K562 (cell line): Measurements from ENCODE around the gene ABCB4.

Experiments
- BACH1 ChIP-seq: fragments of 200-800 bp; sonication (Bioruptor generic); IDR thresholded peaks from 2 replicates; pipeline ENCODE4 v1.6.1; 2016; ENCODE audit warnings: missing genetic modification characterization, missing compliant biosample characterization
- CEBPG ChIP-seq, 3 experiments: fragments of 200-800 bp in 1 of 3; sonication (Bioruptor generic) in 1 of 3; sonication (generic) in 1 of 3; formaldehyde crosslinking in 1 of 3; IDR thresholded peaks in 2 of 3; conservative IDR thresholded peaks in 1 of 3; 2 replicates each; pipeline versions ENCODE4 v1.6.1 to v1.8.0; 2016 to 2022; ENCODE audit warnings: missing compliant biosample characterization in 2 of 3, missing genetic modification characterization in 2 of 3, mild to moderate bottlenecking in 1 of 3, missing genetic modification reagents in 1 of 3
- CTCF ChIP-seq, 3 experiments: IDR thresholded peaks in 2 of 3; conservative IDR thresholded peaks in 1 of 3; 2 replicates each; pipeline ENCODE4 v1.5.1; 2011 to 2012; ENCODE audit warnings: low read length in 3 of 3, mild to moderate bottlenecking in 3 of 3, control low read depth in 2 of 3, improper control_type of control experiment in 1 of 3, inconsistent platforms in 1 of 3, low read depth in 1 of 3, mixed read lengths in 1 of 3, moderate library complexity in 1 of 3; ENCODE audit not compliant: insufficient read depth in 2 of 3
- EZH2 ChIP-seq: IDR thresholded peaks from 2 replicates; pipeline ENCODE4 v1.6.1; 2012; ENCODE audit warnings: low read depth, mild to moderate bottlenecking, inconsistent platforms, low read length, borderline replicate concordance
- KAT8 ChIP-seq: fragments of 450-650 bp; IDR thresholded peaks from 2 replicates; pipeline ENCODE4 v1.6.1; 2016; ENCODE audit warnings: low read depth, mild to moderate bottlenecking
- SIN3A ChIP-seq, 2 experiments: fragments of 150-350 bp in 1 of 2; IDR thresholded peaks; 2 replicates each; pipeline ENCODE4 v1.6.1; 2011 to 2016; ENCODE audit warnings: borderline replicate concordance in 2 of 2, low read depth in 2 of 2, low read length in 2 of 2, mild to moderate bottlenecking in 2 of 2, moderate library complexity in 2 of 2; ENCODE audit not compliant: control insufficient read depth in 1 of 2
- SIN3B ChIP-seq: fragments of 450-650 bp; IDR thresholded peaks from 2 replicates; pipeline ENCODE4 v1.6.1; 2017; ENCODE audit warnings: low read depth, mild to moderate bottlenecking, moderate library complexity
- STAT5A ChIP-seq: IDR thresholded peaks from 2 replicates; pipeline ENCODE4 v1.6.1; 2012; ENCODE audit warnings: low read length, inconsistent platforms, borderline replicate concordance
- ZBTB2 ChIP-seq: fragments of 450-650 bp; IDR thresholded peaks from 2 replicates; pipeline ENCODE4 v1.6.1; 2016; ENCODE audit warnings: antibody characterized with exemption

- TF ChIP-seq EZH2 = no peak
- TF ChIP-seq SIN3A (IDR thresholded peaks at IDR 0.05; ENCODE audit: borderline replicate concordance in 2 of 2, control insufficient read depth in 1 of 2, low read depth in 2 of 2, low read length in 2 of 2) = no peak
- no peak for TF ChIP-seq CTCF (IDR thresholded peaks at IDR 0.05 in 2 of 3, conservative IDR thresholded peaks at IDR 0.05 in 1 of 3; ENCODE audit: insufficient read depth in 2 of 3, low read depth in 1 of 3, low read length in 3 of 3)
- TF ChIP-seq CEBPG (CRISPR knock-in tag; IDR thresholded peaks at IDR 0.05) = no peak
- no peak for TF ChIP-seq CEBPG (tag; conservative IDR thresholded peaks at IDR 0.05 in 1 of 2, IDR thresholded peaks at IDR 0.05 in 1 of 2)
- TF ChIP-seq KAT8 = no peak
- TF ChIP-seq STAT5A = no peak
- TF ChIP-seq ZBTB2 = no peak
- no peak for TF ChIP-seq BACH1
- no peak for TF ChIP-seq SIN3B
These were observed 120.7 kb downstream of the ABCB4 start for GRCh38 chr7:87354749-87355148.
